Keratinocyte (primary cell): ENCODE data around the gene TAF4B. TPM values are rescaled to one million over a fixed set of nuclear protein-coding genes. Genes with fewer than 3 reads are reported as not detected.

Experiments
- DNase-seq: peaks from one replicate; pipeline ENCODE4 v3.0.0-alpha.2; 2011; ENCODE audit warnings: low read depth, missing footprints, low spot score
- FAIRE-seq: peaks from 2 replicates; lab custom pipeline; 2011; peaks lifted over from hg19 to GRCh38; lab: Jason Lieb, UNC
- H2AFZ ChIP-seq: 2 replicates; pipeline ENCODE4 v1.6.0; 2012; ENCODE audit warnings: low read length, control low read depth, inconsistent platforms; ENCODE audit not compliant: control insufficient read depth
- H3K27ac ChIP-seq: 2 replicates; pipeline ENCODE4 v1.5.1; 2011; ENCODE audit warnings: low read length; ENCODE audit not compliant: control insufficient read depth, insufficient read depth
- H3K27me3 ChIP-seq: 3 replicates; pipeline ENCODE4 v1.6.0; 2011; ENCODE audit warnings: low read length; ENCODE audit not compliant: control insufficient read depth, insufficient read depth; ENCODE audit errors: extremely low read depth
- H3K36me3 ChIP-seq, 2 experiments: 2 replicates in 1 of 2; 3 replicates in 1 of 2; pipeline ENCODE4 v1.5.1; 2011; ENCODE audit warnings: low read length in 2 of 2, mild to moderate bottlenecking in 1 of 2; ENCODE audit not compliant: control insufficient read depth in 2 of 2, insufficient read depth in 2 of 2; ENCODE audit errors: extremely low read depth in 1 of 2
- H3K4me1 ChIP-seq: 3 replicates; pipeline ENCODE4 v1.5.1; 2011; ENCODE audit warnings: low read length; ENCODE audit not compliant: control insufficient read depth, insufficient read depth; ENCODE audit errors: extremely low read depth
- H3K4me2 ChIP-seq: 3 replicates; pipeline ENCODE4 v1.6.0; 2011; ENCODE audit warnings: low read depth, low read length; ENCODE audit not compliant: control insufficient read depth, insufficient read depth; ENCODE audit errors: extremely low read depth
- H3K4me3 ChIP-seq, 3 experiments: fragments of 200-600 bp in 1 of 3; sonication (generic) in 1 of 3; 2 replicates in 2 of 3; 3 replicates in 1 of 3; pipeline ENCODE4 v1.5.1; 2011 to 2016; ENCODE audit warnings: low read length in 3 of 3, mild to moderate bottlenecking in 3 of 3, control low read depth in 2 of 3, inconsistent platforms in 1 of 3, low read depth in 1 of 3, mixed read lengths in 1 of 3, mixed run types in 1 of 3, moderate library complexity in 1 of 3; ENCODE audit not compliant: control insufficient read depth in 2 of 3, insufficient read depth in 2 of 3; ENCODE audit errors: extremely low read depth in 1 of 3
- H3K79me2 ChIP-seq: 2 replicates; pipeline ENCODE4 v1.6.0; 2012; ENCODE audit warnings: low read length; ENCODE audit not compliant: control insufficient read depth, insufficient read depth
- H3K9ac ChIP-seq: 3 replicates; pipeline ENCODE4 v1.6.0; 2011; ENCODE audit warnings: low read length; ENCODE audit not compliant: control insufficient read depth, insufficient read depth; ENCODE audit errors: extremely low read depth
- H3K9me1 ChIP-seq: 3 replicates; pipeline ENCODE4 v1.6.0; 2011; ENCODE audit warnings: low read length; ENCODE audit not compliant: control insufficient read depth, insufficient read depth; ENCODE audit errors: extremely low read depth
- H3K9me3 ChIP-seq: 2 replicates; pipeline ENCODE4 v1.5.1; 2012; ENCODE audit warnings: low read depth, low read length; ENCODE audit not compliant: control insufficient read depth
- H4K20me1 ChIP-seq: 3 replicates; pipeline ENCODE4 v1.6.0; 2011; ENCODE audit warnings: low read length; ENCODE audit not compliant: control insufficient read depth, insufficient read depth; ENCODE audit errors: extremely low read depth
- CTCF ChIP-seq, 3 experiments: IDR thresholded peaks in 1 of 3; conservative IDR thresholded peaks in 1 of 3; optimal IDR thresholded peaks in 1 of 3; 2 replicates in 2 of 3; 3 replicates in 1 of 3; pipeline versions ENCODE3 to v1.5.1; 2011; ENCODE audit warnings: low read length in 3 of 3, mild to moderate bottlenecking in 3 of 3, moderate library complexity in 2 of 3, control low read depth in 1 of 3, inconsistent platforms in 1 of 3; ENCODE audit not compliant: insufficient read depth in 2 of 3; ENCODE audit errors: extremely low read depth in 1 of 3
- EZH2 ChIP-seq: IDR thresholded peaks from one replicate; pipeline ENCODE4 v1.6.1; 2012; ENCODE audit warnings: inconsistent platforms, mild to moderate bottlenecking, low read length, moderate library complexity
- dilution Hi-C: fragments of 300-500 bp; cut with MboI; formaldehyde crosslinking; loops from one replicate; pipeline ENCODE4 v1.7.0; 2020; ENCODE audit warnings: low sequenced_read_pairs; ENCODE audit not compliant: extremely low pct_ligation_motif_present
- polyA plus RNA-seq, 5 experiments: library from polyadenylated mRNA; depleted of rRNA in 3 of 5; stranded (reverse) in 3 of 5; stranded (forward) in 1 of 5; unstranded in 1 of 5; fragments of >200 nt; gene quantifications; 1 replicate in 1 of 5; 2 replicates in 3 of 5; 3 replicates in 1 of 5; pipeline versions ENCODE4 v1.2.1 to v1.2.3, GENCODE V29; 2011 to 2012; ENCODE audit warnings: missing spikeins in 2 of 5, low read depth in 1 of 5, low replicate concordance in 1 of 5

TAF4B gene
- polyA plus RNA-seq, 1 donor (not counting 4 experiments of a cell fraction or from before 2014, with no cell fraction given) = 5.9 TPM

GRCh38 chr18:26386441-26386840 is 160.2 kb downstream of the TAF4B start:
- Histone ChIP-seq H3K27me3 (no peaks in the 10 kb centered on the region), H3K27ac (no peak overlapping the region), H3K4me1 (peaks cover 10% of the 10 kb centered on the region), H3K36me3 (no peaks in the 10 kb centered on the region), H3K9me3 (no peaks in the 10 kb centered on the region), H4K20me1 (no peaks in the 10 kb centered on the region), H3K79me2 (no peaks in the 10 kb centered on the region), H3K4me3 (no peak overlapping the region), H3K9ac (no peak overlapping the region), H2AFZ (peak overlapping the region; percentile 23), H3K4me2 (no peak overlapping the region), H3K9me1 (no peaks in the 10 kb centered on the region)
- dilution Hi-C loops = no loop called here
- TF ChIP-seq CTCF (optimal IDR thresholded peaks at IDR 0.05 in 1 of 3, IDR thresholded peaks at IDR 0.05 in 1 of 3, conservative IDR thresholded peaks at IDR 0.05 in 1 of 3; ENCODE audit: extremely low read depth in 1 of 3, insufficient read depth in 2 of 3, low read length in 3 of 3) = no peak
- no peak for TF ChIP-seq EZH2
- no peak for DNase-seq
- no peak for FAIRE-seq

- H3K4me2 ChIP-seq = no peak overlapping the region
- no peaks in the 10 kb centered on the region for H3K4me1 ChIP-seq
- H3K9me1 ChIP-seq = no peaks in the 10 kb centered on the region
- no peaks in the 10 kb centered on the region for H3K9me3 ChIP-seq
- H2AFZ ChIP-seq = no peak overlapping the region
- no peaks in the 10 kb centered on the region for H3K27me3 ChIP-seq
- no peak overlapping the region for H3K4me3 ChIP-seq
- no peaks in the 10 kb centered on the region for H3K36me3 ChIP-seq
- H4K20me1 ChIP-seq = no peaks in the 10 kb centered on the region
- H3K79me2 ChIP-seq = no peaks in the 10 kb centered on the region
- H3K27ac ChIP-seq = no peak overlapping the region
- FAIRE-seq = no peak
- DNase-seq = no peak
- dilution Hi-C loops = no loop called here
- no peak overlapping the region for H3K9ac ChIP-seq
- no peak for TF ChIP-seq CTCF (optimal IDR thresholded peaks at IDR 0.05 in 1 of 3, IDR thresholded peaks at IDR 0.05 in 1 of 3, conservative IDR thresholded peaks at IDR 0.05 in 1 of 3; ENCODE audit: extremely low read depth in 1 of 3, insufficient read depth in 2 of 3, low read length in 3 of 3)
- no peak for TF ChIP-seq EZH2
Measured at GRCh38 chr18:26394047-26394654, 167.9 kb downstream of the TAF4B start.
